ENCODE measurements around the gene ARHGAP42. TPM values are rescaled to one million over a fixed set of nuclear protein-coding genes. Genes with fewer than 3 reads are reported as not detected.

ARHGAP42 gene
- total and polyA plus RNA-seq, 2 of the 13 experiments (the other 11 are each of a cell fraction or from before 2014, with no cell fraction given): 2.5 to 4.3 TPM

DNA sequence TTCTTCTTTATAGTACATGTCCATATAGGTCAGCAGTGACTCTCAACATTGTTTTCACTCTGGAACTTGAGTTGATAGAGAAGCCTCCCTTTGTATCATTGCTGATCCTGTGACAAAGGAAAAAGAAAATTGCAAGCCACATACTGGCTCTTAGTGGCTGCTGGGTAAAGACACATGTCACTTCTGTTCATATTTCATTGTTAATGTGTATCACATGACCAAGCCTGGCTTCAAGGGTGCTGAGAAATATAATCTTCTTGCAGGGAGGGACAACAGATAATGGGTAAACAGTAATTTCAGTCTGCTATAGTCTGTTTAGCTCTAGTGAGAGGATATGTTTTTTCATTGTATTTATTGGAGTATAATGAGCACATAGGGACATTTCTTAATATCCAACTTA, 269.3 kb downstream of the ARHGAP42 start:
- Histone ChIP-seq H3K36me3 (replicated peaks in 1 of 2; ENCODE audit: control insufficient read depth in 1 of 2, insufficient read depth in 2 of 2, low read length in 2 of 2) (no peaks in the 10 kb centered on the region), H3K4me2 (ENCODE audit: low read depth, low read length) (no peak overlapping the region), H3K4me1 (ENCODE audit: insufficient read depth, low read length) (no peaks in the 10 kb centered on the region), H3K4me3 (replicated peaks in 1 of 3; ENCODE audit: insufficient read depth in 1 of 3, low read depth in 2 of 3, low read length in 3 of 3) (no peak overlapping the region), H3K27ac (ENCODE audit: extremely low read length, insufficient read depth, low read length) (no peak overlapping the region), H3K27me3 (ENCODE audit: control insufficient read depth in 1 of 2, insufficient read depth in 2 of 2, low read length in 2 of 2) (no peaks in the 10 kb centered on the region), H2AFZ (ENCODE audit: low read length) (no peak overlapping the region), H3K79me2 (ENCODE audit: insufficient read depth, low read length) (no peaks in the 10 kb centered on the region), H4K20me1 (ENCODE audit: insufficient read depth, low read length) (no peaks in the 10 kb centered on the region), H3K9me3 (ENCODE audit: low read length) (no peaks in the 10 kb centered on the region), H3K9ac (ENCODE audit: insufficient read depth, low read depth, low read length) (no peak overlapping the region)
- BruUV-seq (replicated peaks): no TSS peak
- intact Hi-C loops (cut with micrococcal nuclease; ENCODE audit: unreplicated experiment): no loop called here
- no peak for FAIRE-seq
- CTCF ChIA-PET (ENCODE audit: low intra/inter-chr PET ratio, low total read pairs): no interaction called here
- POLR2A ChIA-PET: no interaction called here
- no peak for ATAC-seq
- DNase-seq (ENCODE audit: low spot score): no peak
- TF ChIP-seq ZNF605 (CRISPR knock-in tag; IDR thresholded peaks at IDR 0.05) (no peak), IKZF4 (CRISPR knock-in tag; IDR thresholded peaks at IDR 0.05; ENCODE audit: borderline replicate concordance, low read depth, not compliant biosample characterization) (no peak), CBX2 (IDR thresholded peaks at IDR 0.05; ENCODE audit: low read depth, low read length) (no peak), CBX2 (CRISPR knock-in tag; IDR thresholded peaks at IDR 0.05; ENCODE audit: low read depth) (no peak), TSC22D2 (CRISPR knock-in tag; IDR thresholded peaks at IDR 0.05; ENCODE audit: borderline replicate concordance) (no peak), POLR2G (IDR thresholded peaks at IDR 0.05; ENCODE audit: low read depth, low read length) (no peak)
- TF ChIP-seq, protein P1, sequence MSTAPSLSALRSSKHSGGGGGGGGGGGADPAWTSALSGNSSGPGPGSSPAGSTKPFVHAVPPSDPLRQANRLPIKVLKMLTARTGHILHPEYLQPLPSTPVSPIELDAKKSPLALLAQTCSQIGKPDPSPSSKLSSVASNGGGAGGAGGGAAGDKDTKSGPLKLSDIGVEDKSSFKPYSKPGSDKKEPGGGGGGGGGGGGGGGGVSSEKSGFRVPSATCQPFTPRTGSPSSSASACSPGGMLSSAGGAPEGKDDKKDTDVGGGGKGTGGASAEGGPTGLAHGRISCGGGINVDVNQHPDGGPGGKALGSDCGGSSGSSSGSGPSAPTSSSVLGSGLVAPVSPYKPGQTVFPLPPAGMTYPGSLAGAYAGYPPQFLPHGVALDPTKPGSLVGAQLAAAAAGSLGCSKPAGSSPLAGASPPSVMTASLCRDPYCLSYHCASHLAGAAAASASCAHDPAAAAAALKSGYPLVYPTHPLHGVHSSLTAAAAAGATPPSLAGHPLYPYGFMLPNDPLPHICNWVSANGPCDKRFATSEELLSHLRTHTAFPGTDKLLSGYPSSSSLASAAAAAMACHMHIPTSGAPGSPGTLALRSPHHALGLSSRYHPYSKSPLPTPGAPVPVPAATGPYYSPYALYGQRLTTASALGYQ (CRISPR knock-in tag; IDR thresholded peaks at IDR 0.05): no peak
- in situ Hi-C loops (cut with HindIII; ENCODE audit: extremely low pct_ligation_motif_present, low pct_unique_long_range_greater_than_20kb): no loop called here

DNA sequence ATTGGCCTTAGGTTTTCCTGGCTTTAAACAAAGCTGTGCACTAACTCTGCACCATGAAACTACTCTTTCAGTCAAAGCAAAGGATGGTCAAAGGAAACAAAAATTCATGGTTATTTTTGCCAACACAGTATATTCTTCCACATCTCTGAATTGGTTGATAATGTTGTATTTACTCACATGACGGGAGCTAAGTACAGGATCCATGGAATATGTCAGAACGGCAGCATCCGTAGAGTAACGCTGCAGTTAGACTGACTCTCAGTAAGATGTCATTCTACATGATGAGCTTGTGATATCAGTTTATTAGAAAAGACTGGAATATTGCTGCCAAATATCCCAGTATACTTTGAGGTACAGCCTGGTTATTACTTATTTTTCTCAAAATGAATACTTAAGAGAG, 270.4 kb downstream of the ARHGAP42 start:
- H3K4me2 ChIP-seq (ENCODE audit: low read depth, low read length): no peak overlapping the region
- no peak overlapping the region for H3K27ac ChIP-seq (ENCODE audit: extremely low read length, insufficient read depth, low read length)
- no peak overlapping the region for H2AFZ ChIP-seq (ENCODE audit: low read length)
- 63% methylated on average over 4 of the region's 4 CpGs for WGBS (ENCODE audit: low lambda C conversion rate)
- ATAC-seq (no peak), DNase-seq (ENCODE audit: low spot score) (no peak), FAIRE-seq (no peak)
- no peaks in the 10 kb centered on the region for H3K36me3 ChIP-seq (replicated peaks in 1 of 2; ENCODE audit: control insufficient read depth in 1 of 2, insufficient read depth in 2 of 2, low read length in 2 of 2)
- POLR2A ChIA-PET: no interaction called here
- H3K79me2 ChIP-seq (ENCODE audit: insufficient read depth, low read length): no peaks in the 10 kb centered on the region
- H3K9me3 ChIP-seq (ENCODE audit: low read length): no peaks in the 10 kb centered on the region
- TF ChIP-seq ZNF790 (CRISPR knock-in tag; IDR thresholded peaks at IDR 0.05; ENCODE audit: borderline replicate concordance): no peak
- TF ChIP-seq, protein P2, sequence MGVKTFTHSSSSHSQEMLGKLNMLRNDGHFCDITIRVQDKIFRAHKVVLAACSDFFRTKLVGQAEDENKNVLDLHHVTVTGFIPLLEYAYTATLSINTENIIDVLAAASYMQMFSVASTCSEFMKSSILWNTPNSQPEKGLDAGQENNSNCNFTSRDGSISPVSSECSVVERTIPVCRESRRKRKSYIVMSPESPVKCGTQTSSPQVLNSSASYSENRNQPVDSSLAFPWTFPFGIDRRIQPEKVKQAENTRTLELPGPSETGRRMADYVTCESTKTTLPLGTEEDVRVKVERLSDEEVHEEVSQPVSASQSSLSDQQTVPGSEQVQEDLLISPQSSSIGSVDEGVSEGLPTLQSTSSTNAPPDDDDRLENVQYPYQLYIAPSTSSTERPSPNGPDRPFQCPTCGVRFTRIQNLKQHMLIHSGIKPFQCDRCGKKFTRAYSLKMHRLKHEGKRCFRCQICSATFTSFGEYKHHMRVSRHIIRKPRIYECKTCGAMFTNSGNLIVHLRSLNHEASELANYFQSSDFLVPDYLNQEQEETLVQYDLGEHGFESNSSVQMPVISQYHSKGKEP (CRISPR knock-in tag; IDR thresholded peaks at IDR 0.05): no peak
- no peak for TF ChIP-seq IKZF1 (IDR thresholded peaks at IDR 0.05)
- TF ChIP-seq SNAPC2 (CRISPR knock-in tag; IDR thresholded peaks at IDR 0.05): no peak
- TF ChIP-seq SYNCRIP (IDR thresholded peaks at IDR 0.05; ENCODE audit: insufficient read depth, low read depth, low read length): no peak
- no peak for TF ChIP-seq ZNF335 (CRISPR knock-in tag; IDR thresholded peaks at IDR 0.05)
- TF ChIP-seq, protein P3, sequence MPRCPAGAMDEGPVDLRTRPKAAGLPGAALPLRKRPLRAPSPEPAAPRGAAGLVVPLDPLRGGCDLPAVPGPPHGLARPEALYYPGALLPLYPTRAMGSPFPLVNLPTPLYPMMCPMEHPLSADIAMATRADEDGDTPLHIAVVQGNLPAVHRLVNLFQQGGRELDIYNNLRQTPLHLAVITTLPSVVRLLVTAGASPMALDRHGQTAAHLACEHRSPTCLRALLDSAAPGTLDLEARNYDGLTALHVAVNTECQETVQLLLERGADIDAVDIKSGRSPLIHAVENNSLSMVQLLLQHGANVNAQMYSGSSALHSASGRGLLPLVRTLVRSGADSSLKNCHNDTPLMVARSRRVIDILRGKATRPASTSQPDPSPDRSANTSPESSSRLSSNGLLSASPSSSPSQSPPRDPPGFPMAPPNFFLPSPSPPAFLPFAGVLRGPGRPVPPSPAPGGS (CRISPR knock-in tag; IDR thresholded peaks at IDR 0.05): no peak
- TF ChIP-seq ZNF207 (IDR thresholded peaks at IDR 0.05; ENCODE audit: borderline replicate concordance): no peak
- H3K27me3 ChIP-seq (ENCODE audit: control insufficient read depth in 1 of 2, insufficient read depth in 2 of 2, low read length in 2 of 2): no peaks in the 10 kb centered on the region
- H4K20me1 ChIP-seq (ENCODE audit: insufficient read depth, low read length): no peaks in the 10 kb centered on the region
- H3K4me1 ChIP-seq (ENCODE audit: insufficient read depth, low read length): no peaks in the 10 kb centered on the region
- no peak overlapping the region for H3K4me3 ChIP-seq (replicated peaks in 1 of 3; ENCODE audit: insufficient read depth in 1 of 3, low read depth in 2 of 3, low read length in 3 of 3)
- no peak overlapping the region for H3K9ac ChIP-seq (ENCODE audit: insufficient read depth, low read depth, low read length)
- CTCF ChIA-PET (ENCODE audit: low intra/inter-chr PET ratio, low total read pairs): no interaction called here
- no TSS peak for BruUV-seq (replicated peaks)
- in situ Hi-C loops (cut with HindIII; ENCODE audit: extremely low pct_ligation_motif_present, low pct_unique_long_range_greater_than_20kb) (no loop called here), intact Hi-C loops (cut with micrococcal nuclease; ENCODE audit: unreplicated experiment) (no loop called here)

All from HepG2 (cell line).